HG03457 (cell line): ENCODE results near the gene CD2.
"Not testable (repeated sequence)": the region's sequence is repeated elsewhere in the genome, so short reads cannot be mapped to it uniquely, and the experiment has no call there.

Source experiments
- ATAC-seq: cut with Tn5 transposase; IDR thresholded peaks from one replicate; pipeline ENCODE4 v1.9.1; 2021; ENCODE audit warnings: moderate number of reproducible peaks; ENCODE audit not compliant: unreplicated experiment

CD2 gene

GRCh38 chr1:116731439-116731838, 22.8 kb upstream of the CD2 start:
- ATAC-seq: no peak

GRCh38 chr1:116732726-116733125, 21.5 kb upstream of the CD2 start:
- no peak for ATAC-seq

DNA sequence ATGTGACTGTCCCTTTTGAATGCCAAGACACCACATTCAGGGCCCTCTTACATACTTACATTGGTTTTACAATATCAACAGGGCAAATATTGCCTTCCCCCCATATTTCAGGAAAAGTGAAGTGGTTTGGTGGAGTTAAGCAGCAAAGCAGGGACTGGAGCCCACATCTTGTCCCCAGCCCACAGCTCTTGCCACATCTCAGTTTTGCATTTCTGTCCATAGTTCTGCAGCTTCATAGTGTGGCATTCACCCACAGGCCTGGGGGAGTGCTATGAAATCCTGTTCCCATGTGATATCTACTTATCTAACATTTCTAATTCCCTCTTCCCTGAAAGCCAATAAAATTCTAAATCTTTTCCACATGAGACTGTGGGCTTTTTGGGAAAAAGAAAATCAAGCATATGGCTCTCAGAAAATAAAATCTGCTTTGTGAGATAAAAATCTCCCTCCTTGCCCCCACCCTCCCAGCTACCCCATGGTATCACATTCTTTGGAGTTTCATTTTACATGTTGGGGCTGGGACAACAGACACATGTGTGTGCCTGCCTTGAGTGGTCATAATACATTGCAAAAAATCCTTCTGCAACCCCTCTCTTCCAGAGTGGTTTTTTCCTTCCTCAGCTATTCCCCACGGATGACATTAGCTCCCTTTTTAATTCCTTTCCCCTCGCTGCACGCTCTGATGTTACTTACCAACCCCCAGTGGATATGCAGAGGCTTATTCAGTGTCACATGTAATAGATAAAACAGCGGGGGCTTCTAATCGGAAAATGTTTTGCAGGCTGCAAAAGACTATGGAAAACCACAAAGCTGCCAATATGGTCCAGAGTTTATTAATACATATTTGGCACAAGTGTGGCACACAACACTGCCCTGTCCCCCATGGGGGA, 20.5 kb upstream of the CD2 start:
- no peak for ATAC-seq

DNA sequence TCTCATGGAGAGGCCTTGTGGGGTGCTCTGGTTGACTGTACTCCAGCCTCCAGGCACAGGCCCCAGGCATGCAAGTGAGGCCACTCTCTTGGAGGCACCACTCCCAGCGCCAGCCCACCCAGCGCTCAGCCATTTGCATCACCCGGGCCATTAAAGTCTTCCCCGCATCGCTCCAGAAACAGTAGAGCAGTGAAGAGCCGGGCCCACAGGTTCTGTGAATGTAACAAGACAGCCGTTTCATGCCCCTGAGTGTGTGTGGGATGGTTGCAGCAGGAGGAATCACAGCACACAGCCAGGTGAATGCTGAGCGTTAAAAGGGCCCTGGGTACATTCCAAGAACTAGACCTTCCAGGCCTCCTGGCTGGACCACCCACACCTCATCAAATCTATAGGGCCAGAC, 19.0 kb upstream of the CD2 start:
- ATAC-seq: no peak

GRCh38 chr1:116737020-116737854, 17.0 kb upstream of the CD2 start:
- ATAC-seq: no peak

- ATAC-seq: no peak
These were observed 16.3 kb upstream of the CD2 start for GRCh38 chr1:116737855-116738321.

GRCh38 chr1:116738673-116739370, 15.4 kb upstream of the CD2 start:
- ATAC-seq: peak; percentile 45

GRCh38 chr1:116739371-116740012, 14.7 kb upstream of the CD2 start:
- ATAC-seq: no peak

DNA sequence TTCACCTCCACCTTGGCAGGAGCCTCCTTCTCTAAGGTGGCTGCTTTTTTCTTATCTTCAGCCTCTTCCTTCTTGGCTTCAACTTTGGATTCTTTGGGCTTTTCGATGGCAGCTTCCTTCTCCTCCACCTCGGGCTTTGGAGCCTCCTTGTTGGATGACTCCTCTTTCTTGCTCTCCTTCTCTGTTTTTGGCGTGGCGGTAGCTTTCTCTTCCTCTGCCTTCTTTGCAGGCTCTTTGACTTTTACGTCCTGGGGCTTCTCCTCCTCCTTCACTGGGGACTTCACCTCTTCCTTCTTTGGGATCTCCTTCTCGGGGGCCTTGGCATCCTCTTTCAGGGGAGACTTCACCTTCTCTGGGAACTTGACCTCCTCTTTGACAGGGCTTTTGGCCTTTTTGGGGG, 13.9 kb upstream of the CD2 start:
- ATAC-seq: no peak

- no peak for ATAC-seq
These were observed 13.5 kb upstream of the CD2 start for GRCh38 chr1:116740746-116741145.

GRCh38 chr1:116741836-116742565, 12.2 kb upstream of the CD2 start:
- no peak for ATAC-seq

GRCh38 chr1:116743535-116743934, 10.7 kb upstream of the CD2 start:
- no peak for ATAC-seq

DNA sequence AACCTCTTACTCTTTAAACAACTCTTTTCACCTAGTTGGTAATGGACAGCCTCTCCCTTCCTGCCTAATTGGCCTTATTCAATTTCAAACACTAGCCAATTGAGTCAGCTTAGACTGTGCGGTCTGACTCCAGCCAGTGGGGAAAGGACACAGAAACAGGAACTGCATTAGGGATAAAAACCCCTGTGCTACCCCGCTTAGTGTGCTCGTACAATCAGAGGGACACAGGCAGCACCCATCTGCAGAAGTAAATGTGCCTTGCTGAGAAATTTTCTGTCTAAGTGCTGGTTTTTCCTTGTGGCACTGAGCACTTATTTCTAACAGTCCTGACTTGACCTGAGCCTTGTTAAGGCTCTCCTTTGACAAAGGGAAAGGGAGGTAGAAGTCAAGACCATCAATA, 6.0 kb upstream of the CD2 start:
- no peak for ATAC-seq

DNA sequence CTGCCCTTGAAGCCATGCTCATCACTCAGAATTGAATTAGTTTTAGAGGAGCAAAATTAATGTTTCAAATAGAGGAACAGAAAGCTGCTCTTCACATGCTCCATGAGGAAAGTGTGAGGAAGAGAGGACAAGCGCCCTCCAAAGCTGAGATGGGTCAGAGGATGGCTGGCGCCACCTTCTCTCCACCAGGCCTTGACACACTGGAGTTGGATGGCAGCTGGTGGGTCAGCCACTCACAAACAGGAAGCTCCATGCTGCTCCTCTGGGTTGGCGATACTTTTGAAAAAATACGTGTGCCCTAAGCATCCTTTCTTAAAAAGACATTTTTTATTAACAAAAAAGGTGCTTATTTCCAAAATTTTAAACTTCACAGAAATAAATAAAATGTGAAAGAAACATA, 3.1 kb upstream of the CD2 start:
- no peak for ATAC-seq

DNA sequence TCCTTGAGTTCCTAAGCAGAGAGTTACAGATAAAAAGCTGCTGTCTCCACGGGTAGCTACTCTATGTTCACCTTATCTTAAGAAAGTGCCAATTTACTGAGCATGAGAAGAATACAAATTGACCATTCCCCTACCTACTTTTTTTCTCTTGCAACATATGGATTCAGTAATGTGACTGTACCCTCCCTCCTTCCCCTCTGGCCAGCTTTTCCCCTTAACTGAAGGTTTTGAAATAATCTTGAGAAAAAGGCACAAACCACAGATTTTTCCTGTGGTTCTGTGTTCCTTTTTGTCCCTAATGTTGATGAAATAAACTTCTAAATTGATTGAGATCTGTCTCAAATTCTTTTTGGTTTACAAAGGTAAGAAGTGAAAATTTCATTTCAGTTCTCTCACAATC, 2.6 kb upstream of the CD2 start:
- no peak for ATAC-seq

- no peak for ATAC-seq
These were observed 918 bp upstream of the CD2 start for GRCh38 chr1:116753312-116753711.

DNA sequence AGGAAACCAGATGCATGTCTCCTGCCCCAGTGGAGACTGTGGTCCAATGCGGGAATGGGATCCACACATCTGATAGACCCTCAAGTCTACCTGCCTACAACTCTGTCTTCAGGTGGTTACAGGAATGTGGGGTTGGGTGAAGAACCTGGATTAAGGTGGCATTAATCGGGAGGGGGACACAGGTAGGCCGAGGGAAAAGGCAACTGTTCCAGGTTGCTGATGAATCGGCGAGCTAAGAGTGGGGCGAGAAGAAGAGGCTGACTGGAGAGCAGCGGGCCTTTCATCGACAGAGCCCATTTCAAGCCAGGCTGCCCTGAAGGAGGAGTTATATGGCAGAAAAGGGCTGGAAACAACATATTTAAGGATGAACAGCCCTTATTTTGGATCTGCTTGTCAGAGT, 836 bp downstream of the CD2 start:
- ATAC-seq: no peak

DNA sequence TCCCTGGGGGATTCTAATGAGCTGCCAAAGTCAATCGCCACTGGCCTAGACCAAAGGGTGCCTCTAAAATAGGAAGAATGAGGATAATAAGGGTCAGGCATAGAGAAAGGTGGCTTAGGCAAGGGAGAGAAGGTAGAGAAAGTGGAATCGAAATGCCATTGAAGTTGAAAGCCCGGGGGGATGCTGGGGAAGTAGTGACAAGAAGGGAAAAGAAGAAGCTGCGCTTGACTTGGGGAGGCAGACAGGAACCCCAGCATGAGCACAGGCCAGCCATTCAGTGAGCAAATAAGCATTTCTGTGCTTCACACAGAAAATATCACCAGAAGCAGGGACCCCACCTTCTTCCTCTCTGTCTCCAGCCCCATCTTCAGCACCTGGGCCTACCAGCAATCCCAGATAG, 1.5 kb downstream of the CD2 start:
- ATAC-seq: no peak

DNA sequence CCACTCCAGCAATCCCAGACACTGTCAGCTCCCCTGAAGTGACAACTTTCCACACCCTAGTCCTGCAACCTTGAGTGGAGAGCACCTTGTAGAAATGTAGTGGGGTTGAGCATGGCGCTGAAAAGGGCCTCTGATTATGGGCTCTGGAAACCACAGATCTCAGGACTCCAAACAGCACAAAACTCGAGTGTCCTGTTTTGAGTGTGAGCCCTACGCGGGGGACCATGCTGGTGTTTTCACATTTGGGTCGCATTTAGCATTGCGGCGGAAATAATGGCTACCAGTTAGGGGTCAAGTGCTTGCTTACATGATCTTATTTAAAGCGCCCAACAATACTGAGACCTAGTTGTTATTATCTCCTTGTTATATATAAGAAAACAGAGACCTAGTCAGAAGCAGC, 1.9 kb downstream of the CD2 start:
- ATAC-seq: not testable (repeated sequence)

DNA sequence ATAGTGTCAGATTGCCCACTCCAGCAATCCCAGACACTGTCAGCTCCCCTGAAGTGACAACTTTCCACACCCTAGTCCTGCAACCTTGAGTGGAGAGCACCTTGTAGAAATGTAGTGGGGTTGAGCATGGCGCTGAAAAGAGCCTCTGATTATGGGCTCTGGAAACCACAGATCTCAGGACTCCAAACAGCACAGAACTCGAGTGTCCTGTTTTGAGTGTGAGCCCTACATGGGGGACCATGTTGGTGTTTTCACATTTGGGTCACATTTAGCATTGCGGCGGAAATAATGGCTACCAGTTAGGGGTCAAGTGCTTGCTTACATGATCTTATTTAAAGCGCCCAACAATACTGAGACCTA, 4.2 kb downstream of the CD2 start:
- not testable (repeated sequence) for ATAC-seq
